Measurements from ENCODE around the gene KRT81.

KRT81 gene

GRCh38 chr12:52279422-52280318, 11.7 kb downstream of the KRT81 start:
- Histone ChIP-seq H3K18ac (ENCODE audit: low read depth in 1 of 2, low read length in 2 of 2) (no peak overlapping the region), H2AFZ (ENCODE audit: low read depth, low read length) (no peak overlapping the region), H3K36me3 (ENCODE audit: control insufficient read depth in 1 of 2, insufficient read depth in 2 of 2, low read depth in 1 of 2, low read length in 2 of 2) (no peaks in the 10 kb centered on the region), H4K8ac (ENCODE audit: low read length) (no peak overlapping the region), H3K79me1 (replicated peaks; ENCODE audit: low read length, poor library complexity, severe bottlenecking) (no peaks in the 10 kb centered on the region), H2AK5ac (ENCODE audit: low read length, severe bottlenecking) (peak overlapping the region; percentile 96), H3K14ac (ENCODE audit: low read length in 2 of 2) (no peak overlapping the region), H3K23ac (ENCODE audit: low read length in 2 of 2) (peak overlapping the region in 1 of 2 experiments; percentile 29), H3K4me1 (ENCODE audit: control insufficient read depth, insufficient read depth, low read depth, low read length) (peaks cover 28% of the 10 kb centered on the region), H2BK12ac (ENCODE audit: low read length in 2 of 2) (no peak overlapping the region), H3K4me3 (ENCODE audit: insufficient read depth in 1 of 2, low read depth in 1 of 2, low read length in 2 of 2) (no peak overlapping the region), H4K91ac (ENCODE audit: low read length) (no peak overlapping the region), H3K27me3 (ENCODE audit: control insufficient read depth in 1 of 2, insufficient read depth in 1 of 2, low read length in 2 of 2) (peaks cover 0 to 35% of the 10 kb centered on the region in 2 experiments), H2BK15ac (ENCODE audit: low read depth, poor library complexity, severe bottlenecking) (peak overlapping the region; percentile 19), H3K4ac (ENCODE audit: low read depth in 1 of 2, low read length in 2 of 2) (peak overlapping the region in 1 of 2 experiments; percentile 24), H2BK5ac (ENCODE audit: low read depth, low read length, poor library complexity, severe bottlenecking) (peak overlapping the region; percentile 37), H2BK120ac (ENCODE audit: low read depth, low read length) (no peak overlapping the region), H3K4me2 (ENCODE audit: low read length, poor library complexity, severe bottlenecking) (no peak overlapping the region), H3K9me3 (ENCODE audit: control insufficient read depth, low read length) (no peaks in the 10 kb centered on the region), H3K27ac (ENCODE audit: low read length, poor library complexity, severe bottlenecking) (peak overlapping the region; percentile 80), H3K9ac (ENCODE audit: low read length) (peak overlapping the region; percentile 87)
- DNase-seq: peak; percentile 10
- 94% methylated on average over 10 of the region's 14 CpGs for WGBS

- Histone ChIP-seq H2BK15ac (ENCODE audit: low read depth, poor library complexity, severe bottlenecking) (no peak overlapping the region), H3K4ac (ENCODE audit: low read depth in 1 of 2, low read length in 2 of 2) (no peak overlapping the region), H3K79me1 (replicated peaks; ENCODE audit: low read length, poor library complexity, severe bottlenecking) (no peaks in the 10 kb centered on the region), H4K91ac (ENCODE audit: low read length) (no peak overlapping the region), H2BK120ac (ENCODE audit: low read depth, low read length) (no peak overlapping the region), H3K27ac (ENCODE audit: low read length, poor library complexity, severe bottlenecking) (peak overlapping the region; percentile 16), H3K4me1 (ENCODE audit: control insufficient read depth, insufficient read depth, low read depth, low read length) (peaks cover 28% of the 10 kb centered on the region), H3K4me3 (ENCODE audit: insufficient read depth in 1 of 2, low read depth in 1 of 2, low read length in 2 of 2) (peak overlapping the region in 1 of 2 experiments; percentile 39), H3K14ac (ENCODE audit: low read length in 2 of 2) (peak overlapping the region in 1 of 2 experiments; percentile 21), H2BK5ac (ENCODE audit: low read depth, low read length, poor library complexity, severe bottlenecking) (peak overlapping the region; percentile 8), H3K18ac (ENCODE audit: low read depth in 1 of 2, low read length in 2 of 2) (peak overlapping the region in 1 of 2 experiments; percentile 49), H3K27me3 (ENCODE audit: control insufficient read depth in 1 of 2, insufficient read depth in 1 of 2, low read length in 2 of 2) (peaks cover 0 to 42% of the 10 kb centered on the region in 2 experiments), H3K9ac (ENCODE audit: low read length) (peak overlapping the region; percentile 70), H4K8ac (ENCODE audit: low read length) (peak overlapping the region; percentile 80), H3K36me3 (ENCODE audit: control insufficient read depth in 1 of 2, insufficient read depth in 2 of 2, low read depth in 1 of 2, low read length in 2 of 2) (no peaks in the 10 kb centered on the region), H3K9me3 (ENCODE audit: control insufficient read depth, low read length) (no peaks in the 10 kb centered on the region), H2AK5ac (ENCODE audit: low read length, severe bottlenecking) (peak overlapping the region; percentile 80), H2AFZ (ENCODE audit: low read depth, low read length) (no peak overlapping the region), H3K23ac (ENCODE audit: low read length in 2 of 2) (no peak overlapping the region), H3K4me2 (ENCODE audit: low read length, poor library complexity, severe bottlenecking) (peak overlapping the region; percentile 67), H2BK12ac (ENCODE audit: low read length in 2 of 2) (no peak overlapping the region)
- DNase-seq: peak; percentile 67
- WGBS: 23% methylated on average over 30 of the region's 32 CpGs
Measured at GRCh38 chr12:52278575-52279421, 12.5 kb downstream of the KRT81 start.

- no peak overlapping the region for H2AFZ ChIP-seq (ENCODE audit: low read depth, low read length)
- no peak overlapping the region for H3K4ac ChIP-seq (ENCODE audit: low read depth in 1 of 2, low read length in 2 of 2)
- H3K9ac ChIP-seq (ENCODE audit: low read length): no peak overlapping the region
- no peak overlapping the region for H2BK12ac ChIP-seq (ENCODE audit: low read length in 2 of 2)
- no peaks in the 10 kb centered on the region for H3K79me1 ChIP-seq (replicated peaks; ENCODE audit: low read length, poor library complexity, severe bottlenecking)
- H2BK15ac ChIP-seq (ENCODE audit: low read depth, poor library complexity, severe bottlenecking): no peak overlapping the region
- H3K9me3 ChIP-seq (ENCODE audit: control insufficient read depth, low read length): no peaks in the 10 kb centered on the region
- H3K27me3 ChIP-seq (ENCODE audit: control insufficient read depth in 1 of 2, insufficient read depth in 1 of 2, low read length in 2 of 2): peaks cover 0 to 42% of the 10 kb centered on the region in 2 experiments
- no peak overlapping the region for H3K23ac ChIP-seq (ENCODE audit: low read length in 2 of 2)
- H2AK5ac ChIP-seq (ENCODE audit: low read length, severe bottlenecking): peak overlapping the region; percentile 37
- H3K18ac ChIP-seq (ENCODE audit: low read depth in 1 of 2, low read length in 2 of 2): no peak overlapping the region
- H3K27ac ChIP-seq (ENCODE audit: low read length, poor library complexity, severe bottlenecking): no peak overlapping the region
- no peak overlapping the region for H3K4me2 ChIP-seq (ENCODE audit: low read length, poor library complexity, severe bottlenecking)
- no peaks in the 10 kb centered on the region for H3K36me3 ChIP-seq (ENCODE audit: control insufficient read depth in 1 of 2, insufficient read depth in 2 of 2, low read depth in 1 of 2, low read length in 2 of 2)
- H4K8ac ChIP-seq (ENCODE audit: low read length): no peak overlapping the region
- no peak overlapping the region for H3K4me3 ChIP-seq (ENCODE audit: insufficient read depth in 1 of 2, low read depth in 1 of 2, low read length in 2 of 2)
- H3K4me1 ChIP-seq (ENCODE audit: control insufficient read depth, insufficient read depth, low read depth, low read length): peaks cover 28% of the 10 kb centered on the region
- WGBS: 81% methylated on average over 8 of the region's 9 CpGs
- H4K91ac ChIP-seq (ENCODE audit: low read length): no peak overlapping the region
- no peak overlapping the region for H3K14ac ChIP-seq (ENCODE audit: low read length in 2 of 2)
- no peak overlapping the region for H2BK120ac ChIP-seq (ENCODE audit: low read depth, low read length)
- DNase-seq: no peak
- no peak overlapping the region for H2BK5ac ChIP-seq (ENCODE audit: low read depth, low read length, poor library complexity, severe bottlenecking)
Measured at GRCh38 chr12:52277486-52278245, 13.7 kb downstream of the KRT81 start.
